Medulla oblongata (tissue), 1 donor: ENCODE data around the gene BLTP3B.

Experiments
- DNase-seq: peaks from one replicate; pipeline ENCODE4 v3.0.0-alpha.2; 2015; ENCODE audit errors: extremely low spot score

Gene BLTP3B

GRCh38 chr12:100110276-100110675 lies 32.4 kb downstream of the BLTP3B start:
- no peak for DNase-seq

DNA sequence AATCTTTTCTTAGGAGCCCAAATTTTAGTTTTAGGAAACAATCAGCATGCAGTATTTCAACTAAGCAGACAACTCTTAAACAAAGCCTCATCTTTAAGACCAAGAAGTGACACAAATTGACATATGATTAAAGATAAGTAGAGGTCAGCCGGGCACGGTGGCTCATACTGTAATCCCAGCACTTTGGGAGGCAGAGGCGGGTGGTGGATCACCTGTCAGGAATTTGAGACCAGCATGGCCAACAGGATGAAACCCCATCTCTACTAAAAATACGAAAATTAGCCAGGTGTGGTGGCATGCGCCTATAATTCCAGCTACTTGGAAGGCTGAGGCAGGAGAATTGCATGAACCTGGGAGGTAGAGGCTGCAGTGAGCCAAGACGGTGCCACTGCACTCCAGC lies 35.8 kb downstream of the BLTP3B start:
- no peak for DNase-seq

DNA sequence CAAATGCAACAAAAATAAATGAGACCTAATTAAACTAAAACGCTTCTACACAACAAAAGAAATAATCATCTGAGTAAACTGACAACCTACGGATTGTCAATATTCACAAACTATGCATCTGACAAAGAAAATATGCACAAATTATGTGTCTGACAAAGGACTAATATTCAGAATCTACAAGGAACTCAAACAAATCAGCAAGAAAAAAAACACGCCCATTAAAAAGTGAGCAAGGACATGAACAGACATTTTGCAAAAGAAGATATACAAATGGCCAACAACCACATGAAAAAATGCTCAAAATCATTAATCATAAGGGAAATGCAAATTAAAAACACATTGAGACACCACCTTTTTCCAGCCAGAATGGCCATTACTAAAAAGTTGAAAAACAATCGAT lies 37.0 kb downstream of the BLTP3B start:
- DNase-seq, result no peak

- DNase-seq, result no peak
Observed at GRCh38 chr12:100101000-100101399, 41.7 kb downstream of the BLTP3B start.
